Smooth muscle cell (in vitro differentiated cells): Measurements from ENCODE around the gene PTPRG. TPM values are rescaled to one million over a fixed set of nuclear protein-coding genes. Genes with fewer than 3 reads are reported as not detected.
A peak's percentile ranks its signal among the peaks of the same experiment; 100 is the strongest.

Experiments used
- DNase-seq: peaks from one replicate; lab custom pipeline; 2025; ENCODE audit not compliant: unreplicated experiment; lab: John Stamatoyannopoulos, UW
- H2AFZ ChIP-seq: fragments of 200-600 bp; sonication (generic); 2 replicates; pipeline ENCODE4 v1.6.0; 2016; ENCODE audit warnings: antibody characterized with exemption, low read depth, mild to moderate bottlenecking
- H3F3A ChIP-seq: fragments of 200-600 bp; sonication (generic); 2 replicates; pipeline ENCODE4 v1.6.0; 2017; ENCODE audit warnings: antibody characterized with exemption, low read depth
- H3K27ac ChIP-seq: fragments of 200-600 bp; sonication (generic); 2 replicates; pipeline ENCODE4 v1.5.1; 2016; ENCODE audit warnings: low read depth, mild to moderate bottlenecking
- H3K27me3 ChIP-seq: fragments of 200-600 bp; sonication (generic); 2 replicates; pipeline ENCODE4 v1.6.1; 2016; ENCODE audit warnings: low read depth, mild to moderate bottlenecking
- H3K36me3 ChIP-seq: fragments of 200-600 bp; sonication (generic); 2 replicates; pipeline ENCODE4 v1.5.1; 2016; ENCODE audit warnings: low read depth
- H3K4me1 ChIP-seq: fragments of 200-600 bp; sonication (generic); 2 replicates; pipeline ENCODE4 v1.5.1; 2016; ENCODE audit warnings: low read depth
- H3K4me2 ChIP-seq: fragments of 200-600 bp; sonication (generic); 2 replicates; pipeline ENCODE4 v1.6.0; 2016; ENCODE audit warnings: mild to moderate bottlenecking
- H3K4me3 ChIP-seq: fragments of 200-600 bp; sonication (generic); 2 replicates; pipeline ENCODE4 v1.5.1; 2016; ENCODE audit warnings: mild to moderate bottlenecking
- H3K79me2 ChIP-seq: fragments of 200-600 bp; sonication (generic); 2 replicates; pipeline ENCODE4 v1.6.0; 2016; ENCODE audit warnings: low read depth, mild to moderate bottlenecking
- H3K9ac ChIP-seq: fragments of 200-600 bp; sonication (generic); 2 replicates; pipeline ENCODE4 v1.6.0; 2016; ENCODE audit warnings: low read depth
- H3K9me3 ChIP-seq: fragments of 200-600 bp; sonication (generic); replicated peaks from 2 replicates; pipeline ENCODE4 v1.5.1; 2016; ENCODE audit warnings: low read depth
- H4K20me1 ChIP-seq: fragments of 200-600 bp; sonication (generic); 2 replicates; pipeline ENCODE4 v1.6.0; 2016; ENCODE audit warnings: low read depth
- CTCF ChIP-seq: fragments of 200-600 bp; sonication (generic); IDR thresholded peaks from 2 replicates; pipeline ENCODE4 v1.5.1; 2017; ENCODE audit warnings: borderline replicate concordance, mild to moderate bottlenecking, antibody characterized with exemption; ENCODE audit not compliant: insufficient read depth, poor library complexity, severe bottlenecking
- WGBS: methylation state at CpG from one replicate; pipeline ENCODE4 v1.1.7; 2016; ENCODE audit warnings: low lambda C conversion rate; 5-methylcytosine and 5-hydroxymethylcytosine counted together
- polyA plus RNA-seq: library from polyadenylated mRNA; unstranded; fragments of >200 nt; fragmentation: Nextera tagmentation; extraction: Ambion mirVana; gene quantifications from 2 replicates; pipeline ENCODE4 v1.2.1, GENCODE V29; 2016
- total RNA-seq: library from RNA; depleted of rRNA; stranded (reverse); fragments of >200 nt; gene quantifications from 2 replicates; pipeline ENCODE4 v1.2.3, GENCODE V29; 2014

The PTPRG gene
- total and polyA plus RNA-seq, 2 experiments from 2014 or later, result 21.2 to 87.3 TPM

GRCh38 chr3:62003835-62004234, 442.5 kb downstream of the PTPRG start:
- WGBS, result 96% methylated on average over 1 of the region's 1 CpG
- Histone ChIP-seq H3K79me2 (no peaks in the 10 kb centered on the region), H3K4me2 (no peak overlapping the region), H4K20me1 (peaks cover 37% of the 10 kb centered on the region), H3K36me3 (no peaks in the 10 kb centered on the region), H3F3A (peaks cover 7% of the 10 kb centered on the region), H3K9ac (no peak overlapping the region), H3K9me3 (no peaks in the 10 kb centered on the region), H3K4me3 (no peak overlapping the region), H3K27me3 (no peaks in the 10 kb centered on the region), H3K27ac (no peak overlapping the region), H2AFZ (no peak overlapping the region), H3K4me1 (peaks cover 12% of the 10 kb centered on the region)
- DNase-seq, result no peak
- no peak for TF ChIP-seq CTCF

DNA sequence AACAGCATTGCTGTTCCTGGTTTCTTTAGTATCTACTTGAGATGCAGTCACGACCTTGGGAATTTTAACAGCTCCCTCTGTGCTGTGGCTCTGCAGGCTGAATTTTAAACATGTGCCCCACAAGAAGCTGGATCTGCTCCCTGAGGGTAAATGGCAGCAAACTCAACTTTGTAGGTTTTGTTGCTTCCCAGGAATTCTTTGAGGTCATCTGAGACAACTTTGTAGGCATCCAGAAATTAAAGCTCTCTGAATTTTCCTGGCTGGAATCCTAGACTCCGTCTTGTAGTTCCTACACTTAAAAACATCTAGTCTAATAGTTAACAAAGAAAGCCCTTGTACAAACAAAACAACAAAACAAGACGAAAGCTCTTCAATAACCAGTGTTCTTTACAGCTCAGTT, 445.7 kb downstream of the PTPRG start:
- Histone ChIP-seq H3K27ac (peak overlapping the region; percentile 40), H3F3A (peaks cover 7% of the 10 kb centered on the region), H3K4me3 (no peak overlapping the region), H3K27me3 (no peaks in the 10 kb centered on the region), H2AFZ (no peak overlapping the region), H3K79me2 (no peaks in the 10 kb centered on the region), H3K9ac (no peak overlapping the region), H3K9me3 (no peaks in the 10 kb centered on the region), H4K20me1 (peaks cover 28% of the 10 kb centered on the region), H3K36me3 (no peaks in the 10 kb centered on the region), H3K4me1 (peaks cover 12% of the 10 kb centered on the region), H3K4me2 (peak overlapping the region; percentile 41)
- no peak for DNase-seq
- no peak for TF ChIP-seq CTCF
- 37% methylated on average over 3 of the region's 3 CpGs for WGBS

GRCh38 chr3:62010989-62011388, 449.6 kb downstream of the PTPRG start:
- no peak overlapping the region for H3K4me3 ChIP-seq
- 93% methylated on average over 9 of the region's 9 CpGs for WGBS
- H3K9me3 ChIP-seq, result no peaks in the 10 kb centered on the region
- no peak overlapping the region for H3K27ac ChIP-seq
- no peak overlapping the region for H3K9ac ChIP-seq
- H3K36me3 ChIP-seq, result no peaks in the 10 kb centered on the region
- peaks cover 26% of the 10 kb centered on the region for H3K4me1 ChIP-seq
- H3K27me3 ChIP-seq, result no peaks in the 10 kb centered on the region
- no peak overlapping the region for H2AFZ ChIP-seq
- H3K4me2 ChIP-seq, result no peak overlapping the region
- no peak for DNase-seq
- TF ChIP-seq CTCF, result no peak
- H4K20me1 ChIP-seq, result peaks cover 32% of the 10 kb centered on the region
- no peaks in the 10 kb centered on the region for H3K79me2 ChIP-seq
- H3F3A ChIP-seq, result peaks cover 7% of the 10 kb centered on the region

DNA sequence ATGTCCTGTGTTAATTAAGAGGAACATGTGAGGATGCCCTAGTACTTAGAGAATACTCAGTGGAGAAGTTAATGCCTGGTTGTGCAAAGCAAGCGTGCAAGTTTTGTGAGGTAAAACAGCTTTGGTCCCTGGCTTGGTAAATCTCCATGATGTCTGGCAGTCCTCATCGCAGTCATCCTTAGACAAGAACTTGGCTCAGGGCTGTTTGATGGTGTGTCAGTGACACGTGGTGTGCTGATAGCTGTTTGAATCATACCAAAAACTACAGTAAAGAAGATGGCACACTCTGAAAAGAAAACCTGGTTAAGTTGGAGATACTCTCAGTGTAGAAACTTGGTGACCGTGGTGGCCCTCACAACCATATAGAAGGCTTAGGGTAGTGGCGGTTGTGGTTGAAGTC, 450.3 kb downstream of the PTPRG start:
- H3K9me3 ChIP-seq, result no peaks in the 10 kb centered on the region
- peaks cover 31% of the 10 kb centered on the region for H4K20me1 ChIP-seq
- H2AFZ ChIP-seq, result no peak overlapping the region
- no peak for DNase-seq
- no peaks in the 10 kb centered on the region for H3K36me3 ChIP-seq
- peaks cover 7% of the 10 kb centered on the region for H3F3A ChIP-seq
- no peak for TF ChIP-seq CTCF
- no peak overlapping the region for H3K27ac ChIP-seq
- no peak overlapping the region for H3K9ac ChIP-seq
- 74% methylated on average over 5 of the region's 5 CpGs for WGBS
- H3K79me2 ChIP-seq, result no peaks in the 10 kb centered on the region
- no peak overlapping the region for H3K4me2 ChIP-seq
- no peaks in the 10 kb centered on the region for H3K27me3 ChIP-seq
- peaks cover 28% of the 10 kb centered on the region for H3K4me1 ChIP-seq
- H3K4me3 ChIP-seq, result no peak overlapping the region
